Measurements from ENCODE around the gene SLFN14. TPM values are rescaled to one million over a fixed set of nuclear protein-coding genes. Genes with fewer than 3 reads are reported as not detected.

Gene SLFN14
- total RNA-seq, 1 experiment from 2014 or later = not detected

- Histone ChIP-seq H3K9me3 (no peaks in the 10 kb centered on the region), H3K4me3 (ENCODE audit: low read depth, low read length) (no peak overlapping the region), H3K4me1 (peaks cover 4% of the 10 kb centered on the region), H3K27me3 (replicated peaks; ENCODE audit: control insufficient read depth, insufficient read depth, low read length) (no peaks in the 10 kb centered on the region), H3K36me3 (ENCODE audit: control insufficient read depth, insufficient read depth, low read length) (no peaks in the 10 kb centered on the region)
- DNase-seq = no peak
- Mint-ChIP-seq H3K27me3 (ENCODE audit: insufficient read depth, unreplicated experiment) (peaks cover 24% of the 10 kb centered on the region), H3K4me1 (ENCODE audit: low read depth, unreplicated experiment) (peaks cover 1% of the 10 kb centered on the region), H3K36me3 (ENCODE audit: insufficient read depth, unreplicated experiment) (no peaks in the 10 kb centered on the region), H3K9me3 (ENCODE audit: unreplicated experiment) (peaks cover 10% of the 10 kb centered on the region), H3K27ac (ENCODE audit: unreplicated experiment) (no peak overlapping the region), H3K4me3 (ENCODE audit: unreplicated experiment) (no peak overlapping the region)
- intact Hi-C loops (cut with micrococcal nuclease; ENCODE audit: unreplicated experiment) = no loop called here
- ChIA-PET CTCF (no interaction called here), POLR2A (no interaction called here)
- BruUV-seq (replicated peaks) = no TSS peak
- TF ChIP-seq CTCF (IDR thresholded peaks at IDR 0.05; ENCODE audit: insufficient read depth in 1 of 2, low read depth in 1 of 2, low read length in 1 of 2, severe bottlenecking in 1 of 2, unreplicated experiment in 1 of 2) = no peak
Observed at GRCh38 chr17:35514564-35514963, 46.1 kb downstream of the SLFN14 start.

Other genes with a start within 250 kb of the SLFN14 start
- gene SLFN11, start 187.2 kb downstream of the SLFN14 start, total RNA-seq (2022) = not detected in 2 replicates
- gene SLFN12, start 128.3 kb downstream of the SLFN14 start, total RNA-seq (2022) = not detected in 2 replicates
- not detected in 2 replicates for gene SLFN13, start 112.1 kb downstream of the SLFN14 start, total RNA-seq (2022)
- not detected in 2 replicates for gene SLFN12L, start 23.1 kb downstream of the SLFN14 start, total RNA-seq (2022)
- 4.8 and 5.1 TPM in 2 replicates for gene PEX12, start 17.8 kb upstream of the SLFN14 start, total RNA-seq (2022)
- gene AP2B1, start 26.5 kb upstream of the SLFN14 start, total RNA-seq (2022) = 221 and 228 TPM in 2 replicates
- 11.4 and 13.3 TPM in 2 replicates for gene RASL10B, start 170.8 kb upstream of the SLFN14 start, total RNA-seq (2022)
- not detected in 2 replicates for gene GAS2L2, start 192.4 kb upstream of the SLFN14 start, total RNA-seq (2022)
- not detected in 2 replicates for gene C17orf50, start 200.1 kb upstream of the SLFN14 start, total RNA-seq (2022)
- not detected in 2 replicates for gene MMP28, start 234.8 kb upstream of the SLFN14 start, total RNA-seq (2022)
- gene TAF15, start 248.7 kb upstream of the SLFN14 start, total RNA-seq (2022) = 335 and 350 TPM in 2 replicates

Data from Caco-2 (cell line).